Stimulated activated CD4-positive, alpha-beta T cell treated with anti-CD3 and anti-CD28 coated beads, TNF-alpha, amount 100 ng/mL, for 24 hours (primary cell): ENCODE measurements around the gene DTNA.
"Not testable (repeated sequence)": the region's sequence is repeated elsewhere in the genome, so short reads cannot be mapped to it uniquely, and the experiment has no call there.

Source experiments
- DNase-seq, 3 experiments: peaks; one replicate each; pipeline ENCODE4 v3.0.0-alpha.2; 2020; ENCODE audit warnings: low read depth in 3 of 3

DTNA gene

GRCh38 chr18:34901299-34901698, 191.2 kb downstream of the DTNA start:
- DNase-seq: no peak

- no peak for DNase-seq
These were observed 194.9 kb downstream of the DTNA start for GRCh38 chr18:34904994-34905393.

- not testable (repeated sequence) for DNase-seq
These were observed 196.9 kb downstream of the DTNA start for GRCh38 chr18:34906985-34907384.

- DNase-seq: no peak
These were observed 199.7 kb downstream of the DTNA start for GRCh38 chr18:34909637-34910364.

GRCh38 chr18:34911081-34911480, 201.0 kb downstream of the DTNA start:
- no peak for DNase-seq

- no peak for DNase-seq
These were observed 201.7 kb downstream of the DTNA start for GRCh38 chr18:34911661-34912384.

- no peak for DNase-seq
These were observed 204.0 kb downstream of the DTNA start for GRCh38 chr18:34913837-34914661.

- DNase-seq: no peak
These were observed 204.9 kb downstream of the DTNA start for GRCh38 chr18:34915046-34915445.

- not testable (repeated sequence) for DNase-seq
These were observed 206.4 kb downstream of the DTNA start for GRCh38 chr18:34916539-34916938.

GRCh38 chr18:34918856-34919255, 208.8 kb downstream of the DTNA start:
- DNase-seq: no peak

GRCh38 chr18:34921226-34921625, 211.1 kb downstream of the DTNA start:
- no peak for DNase-seq

- DNase-seq: no peak
These were observed 211.8 kb downstream of the DTNA start for GRCh38 chr18:34921811-34922385.

GRCh38 chr18:34922594-34922993, 212.5 kb downstream of the DTNA start:
- not testable (repeated sequence) for DNase-seq

GRCh38 chr18:34923911-34924310, 213.8 kb downstream of the DTNA start:
- DNase-seq: no peak

GRCh38 chr18:34926683-34927082, 216.6 kb downstream of the DTNA start:
- DNase-seq: no peak

GRCh38 chr18:34928088-34928753, 218.1 kb downstream of the DTNA start:
- DNase-seq: no peak

GRCh38 chr18:34928754-34929335, 218.7 kb downstream of the DTNA start:
- DNase-seq: no peak

- no peak for DNase-seq
These were observed 219.3 kb downstream of the DTNA start for GRCh38 chr18:34929336-34929780.

GRCh38 chr18:34932363-34932762, 222.3 kb downstream of the DTNA start:
- no peak for DNase-seq

GRCh38 chr18:34932792-34933466, 222.8 kb downstream of the DTNA start:
- no peak for DNase-seq
